GM23338 (cell line): Measurements from ENCODE around the gene GSTA1. TPM values are rescaled to one million over a fixed set of nuclear protein-coding genes. Genes with fewer than 3 reads are reported as not detected.
"Not testable (repeated sequence)": the region's sequence is repeated elsewhere in the genome, so short reads cannot be mapped to it uniquely, and the experiment has no call there.

Experiments
- ATAC-seq: fragments of 200-7000 bp; cut with Tn5 transposase; 3 replicates; pipeline ENCODE4 v1.9.1; 2020
- DNase-seq: peaks from one replicate; pipeline ENCODE4 v3.0.0-alpha.2; 2015; ENCODE audit warnings: low spot score
- H2AFZ ChIP-seq: fragments of 200-600 bp; sonication (generic); 2 replicates; pipeline ENCODE4 v1.8.0; 2016; ENCODE audit warnings: antibody characterized with exemption, mild to moderate bottlenecking, moderate library complexity
- H3F3A ChIP-seq: fragments of 200-600 bp; sonication (generic); replicated peaks from 2 replicates; pipeline ENCODE4 v1.8.0; 2017; ENCODE audit warnings: antibody characterized with exemption, mixed run types, low read depth
- H3K27ac ChIP-seq: fragments of 200-600 bp; sonication (generic); 2 replicates; pipeline ENCODE4 v1.6.1; 2016; ENCODE audit warnings: low read depth
- H3K27me3 ChIP-seq: fragments of 200-600 bp; sonication (generic); 2 replicates; pipeline ENCODE4 v1.8.0; 2016; ENCODE audit warnings: mild to moderate bottlenecking, mixed run types, moderate library complexity; ENCODE audit not compliant: insufficient read depth
- H3K36me3 ChIP-seq: fragments of 200-600 bp; sonication (generic); 2 replicates; pipeline ENCODE4 v1.8.0; 2016; ENCODE audit warnings: mild to moderate bottlenecking; ENCODE audit not compliant: insufficient read depth
- H3K4me1 ChIP-seq: fragments of 200-600 bp; sonication (generic); 2 replicates; pipeline ENCODE4 v1.8.0; 2016; ENCODE audit warnings: mild to moderate bottlenecking, moderate library complexity; ENCODE audit not compliant: insufficient read depth
- H3K4me2 ChIP-seq: fragments of 200-600 bp; sonication (generic); 2 replicates; pipeline ENCODE4 v1.7.1; 2017; ENCODE audit warnings: mixed run types
- H3K4me3 ChIP-seq: fragments of 200-600 bp; sonication (generic); 2 replicates; pipeline ENCODE4 v1.6.1; 2016; ENCODE audit warnings: mixed run types
- H3K79me2 ChIP-seq: fragments of 200-600 bp; sonication (generic); replicated peaks from 2 replicates; pipeline ENCODE4 v1.8.0; 2017; ENCODE audit warnings: mild to moderate bottlenecking; ENCODE audit not compliant: insufficient read depth
- H3K9me2 ChIP-seq: fragments of 200-600 bp; sonication (generic); 2 replicates; pipeline ENCODE4 v1.8.0; 2017; ENCODE audit not compliant: insufficient read depth
- H4K20me1 ChIP-seq: fragments of 200-600 bp; sonication (generic); replicated peaks from 2 replicates; pipeline ENCODE4 v1.8.0; 2017; ENCODE audit warnings: mild to moderate bottlenecking; ENCODE audit not compliant: insufficient read depth
- H3K27ac Mint-ChIP-seq: 2 replicates; pipeline ENCODE4 v1.8.0; 2020; ENCODE audit warnings: inconsistent platforms, mild to moderate bottlenecking, moderate library complexity, mixed read lengths
- H3K27me3 Mint-ChIP-seq: 3 replicates; pipeline ENCODE4 v1.8.0; 2022; ENCODE audit warnings: low read depth, mild to moderate bottlenecking, moderate library complexity, mixed read lengths, inconsistent platforms; ENCODE audit not compliant: insufficient read depth, poor library complexity
- H3K36me3 Mint-ChIP-seq: 3 replicates; pipeline ENCODE4 v1.8.0; 2021; ENCODE audit warnings: low read depth, mild to moderate bottlenecking, inconsistent platforms, moderate library complexity, mixed read lengths
- H3K4me1 Mint-ChIP-seq: 3 replicates; pipeline ENCODE4 v1.8.0; 2020; ENCODE audit warnings: mild to moderate bottlenecking, inconsistent platforms, mixed read lengths
- H3K4me3 Mint-ChIP-seq: 3 replicates; pipeline ENCODE4 v1.8.0; 2021; ENCODE audit warnings: moderate library complexity, mild to moderate bottlenecking, inconsistent platforms, mixed read lengths
- H3K9me3 Mint-ChIP-seq: 3 replicates; pipeline ENCODE4 v1.8.0; 2020; ENCODE audit warnings: moderate library complexity, mild to moderate bottlenecking, inconsistent platforms, mixed read lengths
- STAT1 ChIP-seq: IDR thresholded peaks from one replicate; pipeline ENCODE4 v1.6.1; 2016; ENCODE audit warnings: antibody characterized with exemption; ENCODE audit not compliant: unreplicated experiment
- ZNF114 ChIP-seq: fragments of 250-450 bp; sonication (Bioruptor Pico); IDR thresholded peaks from 2 replicates; pipeline ENCODE4 v1.5.0; 2020; ENCODE audit warnings: mild to moderate bottlenecking, moderate library complexity
- polyA plus RNA-seq: library from polyadenylated mRNA; unstranded; fragments of >200 nt; fragmentation: Nextera tagmentation; extraction: Ambion mirVana; gene quantifications from 2 replicates; pipeline ENCODE4 v1.2.1, GENCODE V29; 2016
- total RNA-seq: library from RNA; depleted of rRNA; stranded (reverse); fragments of >200 nt; shearing (Covaris generic); gene quantifications from 2 replicates; pipeline ENCODE4 v1.2.3, GENCODE V29; 2014
- TF ChIP-seq, protein P1 (sequence below): fragments of 250-450 bp; sonication (Bioruptor Pico); IDR thresholded peaks from 2 replicates; pipeline ENCODE4 v1.5.0; 2020; ENCODE audit warnings: mild to moderate bottlenecking, moderate library complexity

GSTA1 gene
- total and polyA plus RNA-seq, 2 experiments from 2014 or later = not detected

DNA sequence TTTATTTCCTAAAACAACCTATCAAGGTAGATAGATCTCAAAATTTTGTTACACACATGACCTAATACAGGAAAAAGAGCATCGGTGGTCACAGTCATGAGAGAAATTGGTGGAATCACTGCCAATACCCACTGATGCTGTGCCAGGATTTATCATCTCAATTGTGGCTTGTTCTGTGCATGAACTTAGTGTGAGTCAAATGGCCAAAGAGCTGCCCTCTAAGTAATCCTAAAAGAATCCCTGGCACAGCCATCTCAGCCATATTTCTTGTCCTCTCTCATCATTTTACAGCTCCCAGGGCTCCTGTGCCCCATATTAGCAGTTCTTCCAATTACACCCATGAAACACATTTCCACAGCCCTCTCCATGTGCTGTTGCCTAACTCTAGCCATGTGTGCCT, 30.9 kb upstream of the GSTA1 start:
- H3K27ac Mint-ChIP-seq = no peak overlapping the region
- H3K4me1 Mint-ChIP-seq = peaks cover 3% of the 10 kb centered on the region; the same call in 2 of the 3 replicates
- no peaks in the 10 kb centered on the region for H3K4me1 ChIP-seq

DNA sequence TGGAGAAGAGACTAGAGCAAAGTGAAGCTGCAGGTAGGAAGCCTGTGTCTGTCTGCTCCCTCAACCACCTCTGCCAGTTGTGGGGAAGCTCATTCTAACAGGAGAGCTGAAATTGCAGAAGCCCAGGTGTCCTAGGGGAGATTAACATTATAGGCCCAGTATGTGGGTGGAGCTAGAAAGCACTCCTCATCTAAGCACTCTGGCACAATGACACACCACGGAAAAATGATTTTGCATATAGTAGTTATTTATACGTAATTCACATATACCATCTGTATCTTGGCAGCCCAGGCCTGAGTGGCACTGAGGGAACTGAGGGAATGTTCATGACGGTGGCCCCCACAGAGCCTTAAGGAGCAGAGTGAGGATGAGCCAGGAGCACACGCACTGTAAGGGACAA, 27.3 kb upstream of the GSTA1 start:
- not testable (repeated sequence) for H3K27ac Mint-ChIP-seq, H3K9me2 ChIP-seq, H3K27me3 ChIP-seq, H3K27ac ChIP-seq, H3K36me3 ChIP-seq, H3K79me2 ChIP-seq, H3K4me1 ChIP-seq, H3F3A ChIP-seq, H3K4me2 ChIP-seq, H4K20me1 ChIP-seq, H2AFZ ChIP-seq, H3K4me1 Mint-ChIP-seq, H3K36me3 Mint-ChIP-seq, DNase-seq, H3K4me3 ChIP-seq, ATAC-seq, H3K4me3 Mint-ChIP-seq, H3K27me3 Mint-ChIP-seq
- H3K9me3 Mint-ChIP-seq = peaks cover 28% of the 10 kb centered on the region

More for the DNA sequence above, 30.9 kb upstream of the GSTA1 start:
- no peak overlapping the region for H3K4me2 ChIP-seq
- no peak for ATAC-seq
- Mint-ChIP-seq H3K36me3 (no peaks in the 10 kb centered on the region; the same call in 2 of the 3 replicates), H3K4me3 (no peak overlapping the region), H3K9me3 (peaks cover 13% of the 10 kb centered on the region; the same call in 2 of the 3 replicates), H3K27me3 (peaks cover 6% of the 10 kb centered on the region)
- H3F3A ChIP-seq = no peaks in the 10 kb centered on the region
- H3K27ac ChIP-seq = no peak overlapping the region
- no peaks in the 10 kb centered on the region for H4K20me1 ChIP-seq
- H3K27me3 ChIP-seq = no peaks in the 10 kb centered on the region
- no peak overlapping the region for H2AFZ ChIP-seq
- TF ChIP-seq, protein P1, sequence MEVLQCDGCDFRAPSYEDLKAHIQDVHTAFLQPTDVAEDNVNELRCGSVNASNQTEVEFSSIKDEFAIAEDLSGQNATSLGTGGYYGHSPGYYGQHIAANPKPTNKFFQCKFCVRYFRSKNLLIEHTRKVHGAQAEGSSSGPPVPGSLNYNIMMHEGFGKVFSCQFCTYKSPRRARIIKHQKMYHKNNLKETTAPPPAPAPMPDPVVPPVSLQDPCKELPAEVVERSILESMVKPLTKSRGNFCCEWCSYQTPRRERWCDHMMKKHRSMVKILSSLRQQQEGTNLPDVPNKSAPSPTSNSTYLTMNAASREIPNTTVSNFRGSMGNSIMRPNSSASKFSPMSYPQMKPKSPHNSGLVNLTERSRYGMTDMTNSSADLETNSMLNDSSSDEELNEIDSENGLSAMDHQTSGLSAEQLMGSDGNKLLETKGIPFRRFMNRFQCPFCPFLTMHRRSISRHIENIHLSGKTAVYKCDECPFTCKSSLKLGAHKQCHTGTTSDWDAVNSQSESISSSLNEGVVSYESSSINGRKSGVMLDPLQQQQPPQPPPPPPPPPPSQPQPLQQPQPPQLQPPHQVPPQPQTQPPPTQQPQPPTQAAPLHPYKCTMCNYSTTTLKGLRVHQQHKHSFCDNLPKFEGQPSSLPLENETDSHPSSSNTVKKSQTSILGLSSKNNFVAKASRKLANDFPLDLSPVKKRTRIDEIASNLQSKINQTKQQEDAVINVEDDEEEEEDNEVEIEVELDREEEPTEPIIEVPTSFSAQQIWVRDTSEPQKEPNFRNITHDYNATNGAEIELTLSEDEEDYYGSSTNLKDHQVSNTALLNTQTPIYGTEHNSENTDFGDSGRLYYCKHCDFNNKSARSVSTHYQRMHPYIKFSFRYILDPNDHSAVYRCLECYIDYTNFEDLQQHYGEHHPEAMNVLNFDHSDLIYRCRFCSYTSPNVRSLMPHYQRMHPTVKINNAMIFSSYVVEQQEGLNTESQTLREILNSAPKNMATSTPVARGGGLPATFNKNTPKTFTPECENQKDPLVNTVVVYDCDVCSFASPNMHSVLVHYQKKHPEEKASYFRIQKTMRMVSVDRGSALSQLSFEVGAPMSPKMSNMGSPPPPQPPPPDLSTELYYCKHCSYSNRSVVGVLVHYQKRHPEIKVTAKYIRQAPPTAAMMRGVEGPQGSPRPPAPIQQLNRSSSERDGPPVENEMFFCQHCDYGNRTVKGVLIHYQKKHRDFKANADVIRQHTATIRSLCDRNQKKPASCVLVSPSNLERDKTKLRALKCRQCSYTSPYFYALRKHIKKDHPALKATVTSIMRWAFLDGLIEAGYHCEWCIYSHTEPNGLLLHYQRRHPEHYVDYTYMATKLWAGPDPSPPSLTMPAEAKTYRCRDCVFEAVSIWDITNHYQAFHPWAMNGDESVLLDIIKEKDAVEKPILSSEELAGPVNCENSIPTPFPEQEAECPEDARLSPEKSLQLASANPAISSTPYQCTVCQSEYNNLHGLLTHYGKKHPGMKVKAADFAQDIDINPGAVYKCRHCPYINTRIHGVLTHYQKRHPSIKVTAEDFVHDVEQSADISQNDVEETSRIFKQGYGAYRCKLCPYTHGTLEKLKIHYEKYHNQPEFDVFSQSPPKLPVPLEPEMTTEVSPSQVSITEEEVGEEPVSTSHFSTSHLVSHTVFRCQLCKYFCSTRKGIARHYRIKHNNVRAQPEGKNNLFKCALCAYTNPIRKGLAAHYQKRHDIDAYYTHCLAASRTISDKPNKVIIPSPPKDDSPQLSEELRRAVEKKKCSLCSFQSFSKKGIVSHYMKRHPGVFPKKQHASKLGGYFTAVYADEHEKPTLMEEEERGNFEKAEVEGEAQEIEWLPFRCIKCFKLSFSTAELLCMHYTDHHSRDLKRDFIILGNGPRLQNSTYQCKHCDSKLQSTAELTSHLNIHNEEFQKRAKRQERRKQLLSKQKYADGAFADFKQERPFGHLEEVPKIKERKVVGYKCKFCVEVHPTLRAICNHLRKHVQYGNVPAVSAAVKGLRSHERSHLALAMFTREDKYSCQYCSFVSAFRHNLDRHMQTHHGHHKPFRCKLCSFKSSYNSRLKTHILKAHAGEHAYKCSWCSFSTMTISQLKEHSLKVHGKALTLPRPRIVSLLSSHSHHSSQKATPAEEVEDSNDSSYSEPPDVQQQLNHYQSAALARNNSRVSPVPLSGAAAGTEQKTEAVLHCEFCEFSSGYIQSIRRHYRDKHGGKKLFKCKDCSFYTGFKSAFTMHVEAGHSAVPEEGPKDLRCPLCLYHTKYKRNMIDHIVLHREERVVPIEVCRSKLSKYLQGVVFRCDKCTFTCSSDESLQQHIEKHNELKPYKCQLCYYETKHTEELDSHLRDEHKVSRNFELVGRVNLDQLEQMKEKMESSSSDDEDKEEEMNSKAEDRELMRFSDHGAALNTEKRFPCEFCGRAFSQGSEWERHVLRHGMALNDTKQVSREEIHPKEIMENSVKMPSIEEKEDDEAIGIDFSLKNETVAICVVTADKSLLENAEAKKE (CRISPR knock-in tag) = no peak
- no peak for TF ChIP-seq STAT1
- TF ChIP-seq ZNF114 = no peak
- no peaks in the 10 kb centered on the region for H3K79me2 ChIP-seq
- H3K4me3 ChIP-seq = no peak overlapping the region
- H3K36me3 ChIP-seq = no peaks in the 10 kb centered on the region
- no peak for DNase-seq
- H3K9me2 ChIP-seq = no peaks in the 10 kb centered on the region
